Natural killer cell (primary cell): ENCODE results near the gene CFAP92. TPM values are rescaled to one million over a fixed set of nuclear protein-coding genes. Genes with fewer than 3 reads are reported as not detected.
"Not testable (repeated sequence)": the region's sequence is repeated elsewhere in the genome, so short reads cannot be mapped to it uniquely, and the experiment has no call there.

Experiments
- ATAC-seq, 3 donors: fragments of 150-1000 bp in 2 of 3; fragments of 200-7000 bp in 1 of 3; cut with Tn5 transposase; 1 replicate in 1 of 3; 2 replicates in 2 of 3; pipeline ENCODE4 v1.10.0; 2021; ENCODE audit warnings: mild to moderate bottlenecking in 2 of 3, moderate library complexity in 2 of 3
- DNase-seq, 2 donors: peaks; one replicate each; pipeline versions ENCODE4 v3.0.0 to v3.0.0-alpha.2; 2013 to 2021; ENCODE audit warnings: mixed read lengths in 1 of 2
- H3K27ac ChIP-seq: one replicate; pipeline ENCODE4 v1.5.1; 2013; ENCODE audit warnings: mild to moderate bottlenecking, low read length
- H3K27me3 ChIP-seq: one replicate; pipeline ENCODE4 v1.6.1; 2013; ENCODE audit warnings: low read length; ENCODE audit not compliant: control insufficient read depth, insufficient read depth
- H3K36me3 ChIP-seq: one replicate; pipeline ENCODE4 v1.6.1; 2013; ENCODE audit warnings: low read length; ENCODE audit not compliant: control insufficient read depth, insufficient read depth
- H3K4me1 ChIP-seq: one replicate; pipeline ENCODE4 v1.6.1; 2013; ENCODE audit warnings: low read length; ENCODE audit not compliant: control insufficient read depth, insufficient read depth
- H3K4me3 ChIP-seq: one replicate; pipeline ENCODE4 v1.5.1; 2013; ENCODE audit warnings: low read length
- H3K9me3 ChIP-seq: one replicate; pipeline ENCODE4 v1.6.1; 2013; ENCODE audit warnings: low read length; ENCODE audit not compliant: control insufficient read depth, insufficient read depth
- H3K27ac Mint-ChIP-seq, 2 donors: one replicate each; pipeline ENCODE4 v1.8.0; 2022; ENCODE audit warnings: mild to moderate bottlenecking in 2 of 2, mixed read lengths in 2 of 2, moderate library complexity in 1 of 2
- H3K27me3 Mint-ChIP-seq, 2 donors: one replicate each; pipeline ENCODE4 v1.8.0; 2022; ENCODE audit warnings: low read depth in 2 of 2, mixed read lengths in 2 of 2
- H3K36me3 Mint-ChIP-seq: one replicate; pipeline ENCODE4 v1.8.0; 2022; ENCODE audit warnings: mixed read lengths
- H3K4me1 Mint-ChIP-seq, 2 donors: one replicate each; pipeline ENCODE4 v1.8.0; 2022; ENCODE audit warnings: mixed read lengths in 2 of 2
- H3K4me3 Mint-ChIP-seq: one replicate; pipeline ENCODE4 v1.8.0; 2022; ENCODE audit warnings: mild to moderate bottlenecking, moderate library complexity, mixed read lengths
- H3K9me3 Mint-ChIP-seq, 2 donors: one replicate each; pipeline ENCODE4 v1.8.0; 2022; ENCODE audit warnings: mixed read lengths in 2 of 2
- WGBS: methylation state at CpG from one replicate; pipeline ENCODE4 v1.1.7; 2013; ENCODE audit warnings: missing lambda C conversion rate; ENCODE audit not compliant: insufficient coverage; 5-methylcytosine and 5-hydroxymethylcytosine counted together
- intact Hi-C: fragments of 100-400 bp; cut with micrococcal nuclease; formaldehyde crosslinking; loops from one replicate; pipeline ENCODE4 v1.14.2; 2022
- total RNA-seq, 4 donors: library from RNA; stranded (reverse); fragments of 120-200 nt in 1 of 4; gene quantifications; one replicate each; pipeline versions ENCODE4 v1.2.3 to v1.2.4, GENCODE V29; 2013 to 2022
- TF ChIP-seq, protein P1 (sequence below): fragments of 200-600 bp; IDR thresholded peaks from one replicate; pipeline ENCODE4 v1.8.0; 2022; ENCODE audit warnings: antibody characterized with exemption

CFAP92 gene
- total RNA-seq, 3 donors from 2014 or later (not counting 1 experiment from before 2014, with no cell fraction given) = 0.26 to 0.43 (median 0.41) TPM

DNA sequence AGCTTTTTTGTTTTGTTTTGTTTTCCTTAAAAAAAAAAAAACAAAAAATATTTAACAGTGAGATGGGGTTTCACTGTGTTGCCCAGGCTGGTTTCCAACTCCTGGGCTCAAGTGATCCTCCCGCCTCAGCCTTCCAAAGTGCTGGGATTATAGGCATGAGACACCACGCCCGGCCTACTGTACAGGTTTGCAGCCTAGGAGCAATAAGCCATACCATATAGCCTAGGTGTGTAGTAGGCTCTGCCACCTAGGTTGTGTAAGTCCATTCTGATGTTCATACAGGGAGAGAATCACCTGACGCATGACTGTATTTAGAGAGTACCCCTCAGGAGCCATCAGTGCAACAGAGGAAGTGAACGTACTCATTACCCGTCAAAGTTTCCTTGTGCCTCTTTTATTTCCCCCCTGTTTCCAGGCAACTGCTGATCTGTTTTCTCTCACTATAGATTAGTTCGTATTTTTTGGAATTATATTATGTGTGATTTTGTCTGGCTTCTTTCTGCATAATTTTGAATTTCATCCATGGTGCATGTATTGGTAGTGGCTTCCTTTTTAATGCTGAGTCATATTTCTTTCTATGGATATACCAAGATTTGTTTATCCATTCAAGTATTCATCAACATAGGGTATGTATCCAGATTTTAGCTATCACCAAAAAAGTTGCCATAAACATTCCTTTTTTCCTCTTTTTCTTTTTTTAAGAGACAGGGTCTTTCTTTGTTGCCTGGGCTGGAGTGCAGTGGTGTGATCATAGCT lies 104.6 kb downstream of the CFAP92 start:
- no peaks in the 10 kb centered on the region for H3K4me1 ChIP-seq
- intact Hi-C loops = no loop called here
- DNase-seq (no peak), ATAC-seq (no peak)
- no peaks in the 10 kb centered on the region for H3K4me1 Mint-ChIP-seq
- WGBS = 94% methylated on average over 6 of the region's 7 CpGs
- no peaks in the 10 kb centered on the region for H3K9me3 Mint-ChIP-seq
- no peaks in the 10 kb centered on the region for H3K9me3 ChIP-seq
- peaks cover 25% of the 10 kb centered on the region for H3K36me3 ChIP-seq
- H3K4me3 Mint-ChIP-seq = no peak overlapping the region
- H3K27ac Mint-ChIP-seq = no peak overlapping the region
- H3K36me3 Mint-ChIP-seq = no peaks in the 10 kb centered on the region
- no peak overlapping the region for H3K27ac ChIP-seq
- no peaks in the 10 kb centered on the region for H3K27me3 ChIP-seq
- H3K27me3 Mint-ChIP-seq = no peaks in the 10 kb centered on the region
- H3K4me3 ChIP-seq = no peak overlapping the region
- TF ChIP-seq, protein P1, sequence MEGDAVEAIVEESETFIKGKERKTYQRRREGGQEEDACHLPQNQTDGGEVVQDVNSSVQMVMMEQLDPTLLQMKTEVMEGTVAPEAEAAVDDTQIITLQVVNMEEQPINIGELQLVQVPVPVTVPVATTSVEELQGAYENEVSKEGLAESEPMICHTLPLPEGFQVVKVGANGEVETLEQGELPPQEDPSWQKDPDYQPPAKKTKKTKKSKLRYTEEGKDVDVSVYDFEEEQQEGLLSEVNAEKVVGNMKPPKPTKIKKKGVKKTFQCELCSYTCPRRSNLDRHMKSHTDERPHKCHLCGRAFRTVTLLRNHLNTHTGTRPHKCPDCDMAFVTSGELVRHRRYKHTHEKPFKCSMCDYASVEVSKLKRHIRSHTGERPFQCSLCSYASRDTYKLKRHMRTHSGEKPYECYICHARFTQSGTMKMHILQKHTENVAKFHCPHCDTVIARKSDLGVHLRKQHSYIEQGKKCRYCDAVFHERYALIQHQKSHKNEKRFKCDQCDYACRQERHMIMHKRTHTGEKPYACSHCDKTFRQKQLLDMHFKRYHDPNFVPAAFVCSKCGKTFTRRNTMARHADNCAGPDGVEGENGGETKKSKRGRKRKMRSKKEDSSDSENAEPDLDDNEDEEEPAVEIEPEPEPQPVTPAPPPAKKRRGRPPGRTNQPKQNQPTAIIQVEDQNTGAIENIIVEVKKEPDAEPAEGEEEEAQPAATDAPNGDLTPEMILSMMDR = no peak

DNA sequence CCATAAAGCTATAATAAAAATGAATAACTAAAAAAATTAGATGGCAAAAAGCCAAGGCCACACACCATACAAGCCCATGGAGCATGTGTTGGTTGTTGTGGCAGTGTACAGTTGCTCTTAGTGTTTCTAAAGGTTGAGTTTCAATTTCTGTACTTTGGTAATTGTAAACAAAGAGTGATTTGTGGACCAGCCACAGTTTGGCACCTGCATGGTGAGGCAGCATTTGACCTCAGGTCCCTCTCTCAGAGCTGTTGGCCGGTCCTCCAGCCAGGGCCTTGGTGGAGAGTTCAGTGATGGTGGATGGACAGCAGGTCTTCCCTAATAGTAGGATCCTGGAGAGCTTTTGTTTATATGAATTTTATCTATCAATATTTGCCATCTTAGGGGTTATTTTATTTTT lies 108.9 kb downstream of the CFAP92 start:
- Histone ChIP-seq H3K9me3 (no peaks in the 10 kb centered on the region), H3K4me3 (no peak overlapping the region), H3K27ac (no peak overlapping the region), H3K36me3 (peaks cover 15% of the 10 kb centered on the region), H3K27me3 (no peaks in the 10 kb centered on the region), H3K4me1 (peaks cover 5% of the 10 kb centered on the region)
- Mint-ChIP-seq H3K36me3 (no peaks in the 10 kb centered on the region), H3K4me3 (no peak overlapping the region), H3K9me3 (no peaks in the 10 kb centered on the region), H3K4me1 (peaks cover 22 to 35% of the 10 kb centered on the region in 2 donors), H3K27ac (no peak overlapping the region), H3K27me3 (no peaks in the 10 kb centered on the region)
- 100% methylated on average over 1 of the region's 1 CpG for WGBS
- ATAC-seq (no peak), DNase-seq (no peak)
- intact Hi-C loops = no loop called here
- TF ChIP-seq, protein P1 = no peak

DNA sequence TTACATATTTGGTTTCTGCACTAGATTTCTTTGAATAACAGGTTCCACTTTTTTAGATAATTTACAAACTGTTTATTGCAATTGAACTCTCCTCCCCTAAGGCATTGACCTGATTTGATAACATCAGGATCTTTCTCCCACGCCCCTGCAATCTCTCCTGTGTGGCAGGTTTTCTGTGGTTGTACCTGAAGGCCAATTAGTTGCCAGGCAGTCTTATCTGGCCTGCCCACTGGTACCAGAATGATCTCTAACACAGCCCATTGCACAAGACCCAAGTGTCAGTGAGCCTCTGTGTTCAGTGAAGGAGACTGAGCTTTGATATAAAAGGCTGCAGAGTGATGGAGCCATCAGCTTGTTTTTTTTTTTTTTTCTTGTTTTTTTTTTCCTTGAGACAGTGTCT lies 111.2 kb downstream of the CFAP92 start:
- intact Hi-C loops = no loop called here
- Histone ChIP-seq H3K27ac (no peak overlapping the region), H3K36me3 (peaks cover 14% of the 10 kb centered on the region), H3K27me3 (no peaks in the 10 kb centered on the region), H3K9me3 (no peaks in the 10 kb centered on the region), H3K4me1 (peaks cover 25% of the 10 kb centered on the region), H3K4me3 (no peak overlapping the region)
- Mint-ChIP-seq H3K27me3 (no peaks in the 10 kb centered on the region), H3K9me3 (no peaks in the 10 kb centered on the region), H3K27ac (peak overlapping the region in 1 of 2 donors; percentile 92), H3K4me3 (peak overlapping the region; percentile 29), H3K36me3 (no peaks in the 10 kb centered on the region), H3K4me1 (peaks cover 45 to 58% of the 10 kb centered on the region in 2 donors)
- no peak for DNase-seq
- ATAC-seq = no peak
- 100% methylated on average over 1 of the region's 1 CpG for WGBS
- TF ChIP-seq, protein P1 = no peak

DNA sequence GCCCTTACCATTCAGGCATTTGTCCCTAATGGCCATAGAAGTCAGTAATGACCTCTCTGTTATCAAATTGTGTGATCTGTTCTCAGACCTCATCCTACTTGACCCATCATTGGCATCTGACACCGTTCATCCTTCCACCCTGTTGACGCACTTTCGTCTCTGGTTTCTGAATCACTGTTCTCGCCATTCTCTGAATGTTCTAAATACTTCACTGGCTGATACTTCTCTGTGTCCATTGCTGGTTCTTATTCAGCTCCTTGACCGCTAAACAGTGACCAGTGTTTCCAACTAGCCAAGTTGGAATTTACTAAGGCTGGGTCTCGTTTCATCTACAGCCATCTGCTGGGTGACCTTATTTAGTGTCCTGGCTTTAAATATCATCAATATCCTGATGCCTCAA lies 112.3 kb downstream of the CFAP92 start:
- WGBS = 95% methylated on average over 6 of the region's 6 CpGs
- H3K27me3 Mint-ChIP-seq = no peaks in the 10 kb centered on the region
- TF ChIP-seq, protein P1 = no peak

DNA sequence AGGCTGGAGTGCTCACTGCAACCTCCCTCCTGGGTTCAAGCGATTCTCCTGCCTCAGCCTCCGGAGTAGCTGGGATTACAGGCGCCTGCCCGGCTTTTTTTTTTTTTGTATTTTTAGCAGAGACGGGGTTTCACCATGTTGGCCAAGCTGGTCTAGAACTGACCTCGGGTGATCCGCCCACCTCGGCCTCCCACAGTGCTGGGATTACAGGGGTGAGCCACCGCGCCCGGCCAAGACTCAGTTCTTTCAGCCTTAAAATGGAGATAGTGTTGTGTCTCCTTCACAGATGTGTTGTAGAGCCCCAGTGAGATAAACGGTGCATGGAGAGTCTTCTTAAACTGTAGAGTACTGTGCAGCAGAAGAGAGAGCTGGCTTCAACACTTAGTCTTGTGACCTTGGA lies 113.4 kb downstream of the CFAP92 start:
- H3K27me3 ChIP-seq = not testable (repeated sequence)
- H3K27ac Mint-ChIP-seq = peak overlapping the region; percentile 90 to 92

More for the DNA sequence above, 112.3 kb downstream of the CFAP92 start:
- H3K4me1 Mint-ChIP-seq = peaks cover 48 to 61% of the 10 kb centered on the region in 2 donors
- intact Hi-C loops = no loop called here
- Histone ChIP-seq H3K36me3 (peaks cover 9% of the 10 kb centered on the region), H3K27me3 (no peaks in the 10 kb centered on the region), H3K4me1 (peaks cover 25% of the 10 kb centered on the region), H3K9me3 (no peaks in the 10 kb centered on the region), H3K4me3 (no peak overlapping the region), H3K27ac (no peak overlapping the region)
- H3K36me3 Mint-ChIP-seq = no peaks in the 10 kb centered on the region
- peak overlapping the region; percentile 90 to 92 for H3K27ac Mint-ChIP-seq
- H3K9me3 Mint-ChIP-seq = no peaks in the 10 kb centered on the region
- no peak for DNase-seq
- ATAC-seq = no peak
- H3K4me3 Mint-ChIP-seq = peak overlapping the region; percentile 8

More for the DNA sequence above, 113.4 kb downstream of the CFAP92 start:
- H3K4me1 ChIP-seq = peaks cover 25% of the 10 kb centered on the region
- 89% methylated on average over 12 of the region's 12 CpGs for WGBS
- peak overlapping the region; percentile 81 for H3K4me3 Mint-ChIP-seq
- H3K27me3 Mint-ChIP-seq, H3K36me3 ChIP-seq, H3K27ac ChIP-seq, H3K4me3 ChIP-seq, DNase-seq, H3K9me3 Mint-ChIP-seq, ATAC-seq, H3K36me3 Mint-ChIP-seq, H3K9me3 ChIP-seq, intact Hi-C loops: not testable (repeated sequence)
- peaks cover 55 to 61% of the 10 kb centered on the region in 2 donors for H3K4me1 Mint-ChIP-seq
